Measurements from ENCODE around the gene LZTFL1.

The LZTFL1 gene

GRCh38 chr3:45841757-45842491, at the start of gene LZTFL1:
Gene LZTFL1 (minus strand): TSS chr3:45842119. CDS start chr3:45841991, 128 bp downstream.
- DNase-seq (ENCODE audit: low read depth) = peak; percentile 97

DNA sequence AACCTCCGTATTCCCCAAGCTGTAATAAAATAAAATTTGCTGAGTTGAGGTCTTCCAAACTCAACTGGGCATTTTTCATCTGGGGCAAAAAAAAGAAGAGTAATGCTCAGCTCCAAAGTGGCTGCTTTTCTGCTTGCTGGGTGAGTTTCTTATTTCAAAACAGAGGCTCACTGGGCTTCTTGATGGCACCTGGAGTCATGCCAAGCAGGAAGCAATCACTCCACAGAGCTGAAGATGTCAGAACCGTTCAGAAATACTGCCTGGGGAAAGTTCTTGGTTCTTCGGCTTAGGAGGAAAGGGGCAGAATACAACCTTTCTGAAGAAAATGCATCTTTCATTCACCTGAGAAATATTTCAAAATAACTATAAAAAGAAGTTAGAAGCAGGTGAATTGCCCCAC, 48.5 kb upstream of the LZTFL1 start:
- DNase-seq (ENCODE audit: low read depth) = no peak

- no peak for DNase-seq (ENCODE audit: low read depth)
Measured at GRCh38 chr3:45889337-45889736, 47.4 kb upstream of the LZTFL1 start.

DNA sequence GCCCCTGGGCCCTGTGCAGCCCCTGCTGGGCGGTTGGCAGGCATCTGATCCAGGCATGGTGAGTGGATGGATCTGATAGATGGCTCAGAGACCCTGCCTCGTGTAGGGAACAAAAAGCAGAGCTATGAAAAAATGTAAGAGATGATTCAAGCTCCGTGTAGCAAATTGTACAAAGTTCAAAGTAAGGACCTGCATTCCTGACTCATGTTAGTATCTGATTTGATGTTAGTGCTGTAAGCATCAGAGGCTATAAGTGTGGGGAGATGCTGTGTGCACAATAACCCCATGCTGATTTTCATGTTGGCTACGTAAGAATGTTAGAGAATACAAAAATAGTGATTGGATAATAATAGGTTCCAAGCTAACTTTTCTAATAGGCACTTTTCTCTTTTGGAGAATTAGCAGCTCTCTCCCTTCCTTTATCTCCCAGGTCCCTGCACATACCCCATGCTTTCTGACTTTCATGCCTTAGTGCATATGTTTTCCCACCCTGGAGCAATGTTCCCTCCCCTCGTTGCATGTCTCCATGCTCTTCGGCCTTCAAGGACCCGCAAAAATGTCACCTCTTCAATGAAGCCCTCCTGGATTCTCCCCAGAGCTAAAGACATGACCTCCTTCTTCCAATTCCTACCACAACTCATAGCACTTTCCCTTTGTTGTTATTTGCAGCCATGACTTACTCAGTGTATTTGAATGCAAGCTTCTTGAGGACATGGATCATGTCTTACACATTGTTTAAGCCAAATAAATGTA, 46.0 kb upstream of the LZTFL1 start:
- no peak for DNase-seq (ENCODE audit: low read depth)

DNA sequence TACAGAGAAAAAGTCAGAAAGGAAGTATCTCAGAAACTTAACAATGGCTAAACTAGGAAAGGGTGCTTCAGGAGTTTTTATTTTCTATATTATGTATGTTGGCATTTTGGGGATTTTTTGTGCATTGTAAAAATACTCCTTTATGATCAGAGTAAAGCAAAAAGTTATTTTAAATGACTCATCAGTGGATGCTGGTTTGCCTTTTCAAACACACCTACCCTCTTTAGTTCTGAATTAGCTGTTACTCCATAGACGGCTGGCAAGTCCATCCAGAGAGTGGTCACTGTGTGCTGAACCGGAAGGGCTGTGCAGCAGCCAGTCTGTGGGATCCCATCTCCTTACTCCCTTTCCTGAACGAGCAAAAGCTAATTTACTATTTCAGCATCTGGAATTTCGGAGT, 45.4 kb upstream of the LZTFL1 start:
- DNase-seq (ENCODE audit: low read depth) = no peak

- DNase-seq (ENCODE audit: low read depth) = no peak
Measured at GRCh38 chr3:45885979-45886705, 44.2 kb upstream of the LZTFL1 start, which contains the start of gene CCR9. Gene CCR9 (plus strand): TSS chr3:45886543. CDS start chr3:45894934, 8,391 bp downstream.

GRCh38 chr3:45884368-45885201, 42.7 kb upstream of the LZTFL1 start:
- DNase-seq (ENCODE audit: low read depth) = no peak

GRCh38 chr3:45881078-45882022, 39.4 kb upstream of the LZTFL1 start:
- peak; percentile 71 for DNase-seq (ENCODE audit: low read depth)

DNA sequence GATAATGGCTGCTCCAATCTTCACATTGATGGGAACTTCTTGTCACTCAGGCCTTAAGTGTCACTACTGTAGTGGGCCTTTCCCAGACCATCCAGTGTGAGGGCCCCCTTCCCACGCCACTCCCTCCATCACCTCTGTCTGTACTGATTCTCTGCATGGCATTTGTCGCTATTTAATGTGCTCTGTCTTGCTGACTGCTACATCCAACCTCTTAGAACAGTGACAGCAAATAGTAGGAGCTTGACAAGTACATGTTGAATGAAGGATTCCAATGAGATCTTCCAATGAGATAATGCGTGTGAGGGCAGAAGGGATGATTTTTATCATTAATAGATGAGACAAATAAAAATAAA, 38.8 kb upstream of the LZTFL1 start:
- no peak for DNase-seq (ENCODE audit: low read depth)

GRCh38 chr3:45878124-45878523, 36.2 kb upstream of the LZTFL1 start:
- no peak for DNase-seq (ENCODE audit: low read depth)

DNA sequence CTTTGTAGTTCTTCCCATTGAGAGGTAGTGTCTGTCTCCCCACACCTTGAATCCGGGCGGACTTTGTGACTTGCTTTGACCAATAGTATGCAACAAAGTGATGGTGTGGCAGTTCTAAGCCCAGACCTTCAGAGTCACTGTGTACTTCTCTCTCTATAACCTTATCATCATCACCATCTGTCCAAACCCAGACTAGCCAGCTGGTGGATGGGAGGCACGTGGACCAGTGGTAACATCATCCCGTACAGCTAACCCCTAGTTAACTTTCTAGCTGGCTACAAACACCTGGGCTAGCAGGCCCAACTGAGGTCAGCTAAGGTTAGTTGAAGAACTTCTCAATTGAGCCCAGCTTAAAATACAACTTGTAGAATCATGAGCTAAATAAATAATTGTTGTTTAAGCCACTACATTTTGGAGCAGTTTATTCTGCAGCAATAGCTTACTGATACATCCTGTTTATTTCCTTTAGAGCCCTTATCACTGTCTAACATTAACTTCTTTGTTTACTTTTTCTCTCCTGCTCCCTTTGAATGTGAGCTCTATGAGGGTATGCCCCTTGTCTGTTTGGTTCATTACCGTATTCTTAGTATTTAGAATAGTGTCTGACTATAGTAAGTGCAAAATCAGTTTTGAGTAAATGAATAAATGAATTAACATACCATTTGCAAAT, 32.9 kb upstream of the LZTFL1 start:
- DNase-seq (ENCODE audit: low read depth) = no peak

GRCh38 chr3:45873638-45874037, 31.7 kb upstream of the LZTFL1 start:
- DNase-seq (ENCODE audit: low read depth) = no peak

- no peak for DNase-seq (ENCODE audit: low read depth)
Measured at GRCh38 chr3:45873036-45873435, 31.1 kb upstream of the LZTFL1 start.

DNA sequence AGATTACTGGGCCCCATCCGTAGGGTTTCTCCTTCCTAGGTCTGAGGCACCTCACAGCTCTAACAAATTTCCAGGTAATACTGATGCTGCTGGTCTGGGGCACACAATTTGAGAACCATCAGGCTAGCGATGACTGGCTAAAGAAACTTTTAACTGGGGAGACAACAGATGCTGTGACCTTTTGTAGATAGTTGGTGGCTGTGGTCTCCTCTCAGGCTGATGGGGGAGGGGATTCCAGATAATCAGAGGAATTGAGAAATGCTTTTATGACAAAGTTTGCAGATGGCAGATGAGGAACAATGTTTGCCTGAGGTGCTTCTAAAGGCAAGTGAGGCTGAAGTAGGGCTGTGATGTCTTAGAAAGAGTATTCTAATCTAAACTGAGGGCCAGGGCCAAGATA, 30.6 kb upstream of the LZTFL1 start:
- no peak for DNase-seq (ENCODE audit: low read depth)

DNA sequence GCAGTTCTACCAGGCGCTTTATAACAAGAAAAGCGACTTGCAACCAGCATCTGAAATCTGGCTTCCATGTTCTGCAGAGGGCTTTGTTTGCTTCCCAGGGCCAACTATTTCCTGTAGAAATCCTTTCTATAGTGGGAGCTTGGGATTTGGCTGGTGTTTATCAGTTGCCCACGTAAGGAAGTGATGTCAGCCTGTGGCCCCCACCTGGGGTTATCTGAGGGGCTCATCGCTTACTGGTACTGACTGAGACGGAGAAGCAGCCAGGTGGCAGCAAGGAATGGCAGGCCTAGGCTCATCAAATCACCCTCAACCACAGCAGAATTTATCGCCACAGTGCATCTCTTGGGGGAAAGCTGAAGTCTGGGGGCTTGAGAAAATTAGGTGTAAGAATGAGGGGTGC, 29.9 kb upstream of the LZTFL1 start:
- no peak for DNase-seq (ENCODE audit: low read depth)

GRCh38 chr3:45870099-45870498, 28.2 kb upstream of the LZTFL1 start:
- DNase-seq (ENCODE audit: low read depth) = no peak

- DNase-seq (ENCODE audit: low read depth) = no peak
Measured at GRCh38 chr3:45869638-45870037, 27.7 kb upstream of the LZTFL1 start.

DNA sequence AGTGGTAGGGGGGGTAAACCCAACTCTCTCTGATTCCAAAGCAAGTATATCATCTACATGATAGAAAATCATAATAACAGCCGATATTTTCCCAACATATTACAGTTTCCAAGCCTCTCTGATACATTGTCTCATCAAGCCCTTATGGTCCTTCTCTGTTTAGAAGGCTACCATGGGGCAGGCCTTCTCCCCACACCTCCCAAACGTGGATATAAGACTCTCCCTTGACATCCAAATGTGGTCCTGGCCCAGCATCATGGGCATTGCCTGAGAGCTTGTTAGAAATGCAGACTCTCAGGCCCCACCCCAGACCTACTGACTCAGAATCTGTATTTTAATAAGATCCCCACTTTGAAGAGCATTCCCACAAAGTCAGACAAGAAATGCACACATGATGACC, 26.7 kb upstream of the LZTFL1 start:
- no peak for DNase-seq (ENCODE audit: low read depth)

- no peak for DNase-seq (ENCODE audit: low read depth)
Measured at GRCh38 chr3:45868213-45868612, 26.3 kb upstream of the LZTFL1 start.

- no peak for DNase-seq (ENCODE audit: low read depth)
Measured at GRCh38 chr3:45865563-45865962, 23.6 kb upstream of the LZTFL1 start.

All from ELR (cell line).